GM12878 (cell line): ENCODE data around the gene P2RY10. TPM values are rescaled to one million over a fixed set of nuclear protein-coding genes. Genes with fewer than 3 reads are reported as not detected.

Experiments
- ATAC-seq: fragments of 200-7000 bp; cut with Tn5 transposase; 3 replicates; pipeline ENCODE4 v1.9.1; 2020; ENCODE audit warnings: mild to moderate bottlenecking, moderate library complexity
- BruUV-seq: library from RNA; stranded (reverse); fragments of 400-500 nt; replicated peaks from 2 replicates; lab custom pipeline; 2021; lab: Mats Ljungman, UMichigan
- CTCF ChIA-PET: fragments of 300-600 bp; sonication (Branson Sonifier 250); formaldehyde crosslinking; extraction: SDS; loops from one replicate; lab custom pipeline; 2021; ENCODE audit warnings: inconsistent platforms; lab: Yijun Ruan, JAX
- POLR2A ChIA-PET: fragments of 350-600 bp; formaldehyde crosslinking; extraction: SDS; loops from one replicate; lab custom pipeline; 2021; ENCODE audit warnings: inconsistent platforms; lab: Charles Lee
- RAD21 ChIA-PET: fragments of 300-600 bp; sonication (Branson Sonifier 250); formaldehyde crosslinking; loops from one replicate; lab custom pipeline; 2023; ENCODE audit warnings: antibody characterized with exemption; ENCODE audit not compliant: unreplicated experiment; lab: Charles Lee
- SMC1A ChIA-PET: fragments of 300-600 bp; sonication (Branson Sonifier 250); formaldehyde crosslinking; loops from one replicate; lab custom pipeline; 2023; ENCODE audit not compliant: unreplicated experiment, uncharacterized antibody; lab: Charles Lee
- DNase-seq: peaks from one replicate; pipeline ENCODE4 v3.0.0-alpha.2; 2011; ENCODE audit warnings: low read depth, low spot score
- FAIRE-seq: peaks from 3 replicates; lab custom pipeline; 2011; peaks lifted over from hg19 to GRCh38; lab: Jason Lieb, UNC
- H2AFZ ChIP-seq: 2 replicates; pipeline ENCODE4 v1.6.0; 2011; ENCODE audit warnings: low read depth, low read length, control low read depth; ENCODE audit not compliant: control insufficient read depth
- H3K27ac ChIP-seq: 2 replicates; pipeline ENCODE4 v1.5.1; 2011; ENCODE audit warnings: control low read depth; ENCODE audit not compliant: control insufficient read depth, insufficient read depth
- H3K27me3 ChIP-seq, 2 experiments: replicated peaks in 1 of 2; 2 replicates each; pipeline versions ENCODE4 v1.6.0 to v1.6.1; 2011; ENCODE audit warnings: low read length in 1 of 2; ENCODE audit not compliant: control insufficient read depth in 2 of 2, insufficient read depth in 2 of 2
- H3K36me3 ChIP-seq, 2 experiments: 2 replicates each; pipeline ENCODE4 v1.5.1; 2011; ENCODE audit warnings: low read length in 1 of 2; ENCODE audit not compliant: control insufficient read depth in 2 of 2, insufficient read depth in 2 of 2
- H3K4me1 ChIP-seq: 2 replicates; pipeline ENCODE4 v1.6.1; 2011; ENCODE audit warnings: mild to moderate bottlenecking, low read length, moderate library complexity, mixed read lengths; ENCODE audit not compliant: control insufficient read depth, insufficient read depth
- H3K4me2 ChIP-seq: 2 replicates; pipeline ENCODE4 v1.6.0; 2011; ENCODE audit warnings: control low read depth; ENCODE audit not compliant: control insufficient read depth, insufficient read depth
- H3K4me3 ChIP-seq: fragments of 200-600 bp; sonication (generic); 2 replicates; pipeline ENCODE4 v1.5.1; 2016
- H3K79me2 ChIP-seq: 2 replicates; pipeline ENCODE4 v1.6.0; 2011; ENCODE audit warnings: low read length; ENCODE audit not compliant: control insufficient read depth, insufficient read depth
- H3K9ac ChIP-seq: 2 replicates; pipeline ENCODE4 v1.8.0; 2011; ENCODE audit warnings: low read length, control low read depth, mixed read lengths; ENCODE audit not compliant: control insufficient read depth, insufficient read depth
- H3K9me3 ChIP-seq: replicated peaks from 3 replicates; pipeline ENCODE4 v1.5.1; 2011; ENCODE audit warnings: mild to moderate bottlenecking, low read length; ENCODE audit not compliant: control insufficient read depth, insufficient read depth
- H4K20me1 ChIP-seq: 2 replicates; pipeline ENCODE4 v1.6.0; 2011; ENCODE audit not compliant: control insufficient read depth, insufficient read depth
- HDAC6 ChIP-seq: fragments of 200-600 bp; sonication (generic); IDR thresholded peaks from one replicate; pipeline ENCODE4 v1.8.0; 2017; ENCODE audit warnings: antibody characterized with exemption; ENCODE audit not compliant: unreplicated experiment
- MTA2 ChIP-seq: fragments of 450-650 bp; IDR thresholded peaks from 2 replicates; pipeline ENCODE4 v1.6.1; 2016; ENCODE audit warnings: low read depth, mild to moderate bottlenecking, moderate library complexity
- NFYB ChIP-seq: IDR thresholded peaks from 2 replicates; pipeline ENCODE4 v1.6.1; 2011; ENCODE audit warnings: low read depth, mild to moderate bottlenecking, low read length, improper control_type of control experiment, moderate library complexity; ENCODE audit not compliant: insufficient read depth
- RCOR1 ChIP-seq: conservative IDR thresholded peaks from 2 replicates; pipeline ENCODE4 v1.6.1; 2012; ENCODE audit warnings: low read depth, low read length, improper control_type of control experiment
- SMC3 ChIP-seq: IDR thresholded peaks from 2 replicates; pipeline ENCODE4 v1.6.1; 2011; ENCODE audit warnings: low read length, improper control_type of control experiment, borderline replicate concordance
- SPI1 ChIP-seq: IDR thresholded peaks from 2 replicates; pipeline ENCODE4 v1.6.1; 2011; ENCODE audit warnings: low read depth, mild to moderate bottlenecking, low read length, moderate library complexity, borderline replicate concordance; ENCODE audit not compliant: insufficient read depth
- TAF1 ChIP-seq: IDR thresholded peaks from 2 replicates; pipeline ENCODE4 v1.6.1; 2011; ENCODE audit warnings: mild to moderate bottlenecking, low read depth, low read length, borderline replicate concordance
- WGBS: methylation state at CpG from one replicate; pipeline ENCODE4 v1.1.6; 2016; ENCODE audit warnings: low lambda C conversion rate; ENCODE audit not compliant: insufficient replicate concordance, insufficient coverage; ENCODE audit errors: missing lambda C conversion rate; 5-methylcytosine and 5-hydroxymethylcytosine counted together
- in situ Hi-C: fragments of 300-500 bp; cut with MboI; formaldehyde crosslinking; loops from 9 replicates; pipeline ENCODE4 v1.14.3; 2018; ENCODE audit warnings: mixed read lengths
- intact Hi-C: fragments of 100-400 bp; cut with micrococcal nuclease; formaldehyde crosslinking; loops from one replicate; pipeline ENCODE4 v1.14.2; 2022; ENCODE audit not compliant: unreplicated experiment
- polyA plus RNA-seq, 11 experiments: library from polyadenylated mRNA; depleted of rRNA in 4 of 11; unstranded in 6 of 11; stranded (reverse) in 5 of 11; fragments of >200 nt; fragmentation: Nextera tagmentation in 4 of 11; fragmentation: Illumina TruSeq in 1 of 11; extraction: Ambion mirVana in 4 of 11; extraction: Trizol in 1 of 11; gene quantifications; 1 replicate in 1 of 11; 2 replicates in 10 of 11; pipeline versions ENCODE4 v1.2.1 to v1.2.3, GENCODE V29; 2011 to 2016; ENCODE audit warnings: inconsistent platforms in 2 of 11, missing spikeins in 2 of 11, low read depth in 1 of 11
- total RNA-seq, 4 experiments: library from RNA; depleted of rRNA in 3 of 4; stranded (reverse); fragments of >200 nt in 3 of 4; fragmentation: Illumina TruSeq in 1 of 4; extraction: Trizol in 1 of 4; gene quantifications; 2 replicates each; pipeline versions ENCODE4 v1.2.1 to v1.2.3, GENCODE V29; 2013 to 2021
- TF ChIP-seq, protein P1 (sequence below): fragments of 450-650 bp; IDR thresholded peaks from 2 replicates; pipeline ENCODE4 v1.6.1; 2018; ENCODE audit warnings: mild to moderate bottlenecking, low read depth, moderate library complexity; ENCODE audit not compliant: partially characterized antibody
- TF ChIP-seq, protein P2 (sequence below): fragments of 450-650 bp; formaldehyde crosslinking; IDR thresholded peaks from 2 replicates; pipeline ENCODE4 v1.4.0; 2022; ENCODE audit warnings: mild to moderate bottlenecking, moderate library complexity
- TF ChIP-seq, protein P3 (sequence below): IDR thresholded peaks from 2 replicates; pipeline ENCODE4 v1.6.1; 2012; ENCODE audit warnings: mild to moderate bottlenecking, low read depth, low read length

The P2RY10 gene
- total and polyA plus RNA-seq, 10 of the 15 experiments (the other 5 are each of a cell fraction or from before 2014, with no cell fraction given): 43.8 to 288 (median 72.1) TPM

DNA sequence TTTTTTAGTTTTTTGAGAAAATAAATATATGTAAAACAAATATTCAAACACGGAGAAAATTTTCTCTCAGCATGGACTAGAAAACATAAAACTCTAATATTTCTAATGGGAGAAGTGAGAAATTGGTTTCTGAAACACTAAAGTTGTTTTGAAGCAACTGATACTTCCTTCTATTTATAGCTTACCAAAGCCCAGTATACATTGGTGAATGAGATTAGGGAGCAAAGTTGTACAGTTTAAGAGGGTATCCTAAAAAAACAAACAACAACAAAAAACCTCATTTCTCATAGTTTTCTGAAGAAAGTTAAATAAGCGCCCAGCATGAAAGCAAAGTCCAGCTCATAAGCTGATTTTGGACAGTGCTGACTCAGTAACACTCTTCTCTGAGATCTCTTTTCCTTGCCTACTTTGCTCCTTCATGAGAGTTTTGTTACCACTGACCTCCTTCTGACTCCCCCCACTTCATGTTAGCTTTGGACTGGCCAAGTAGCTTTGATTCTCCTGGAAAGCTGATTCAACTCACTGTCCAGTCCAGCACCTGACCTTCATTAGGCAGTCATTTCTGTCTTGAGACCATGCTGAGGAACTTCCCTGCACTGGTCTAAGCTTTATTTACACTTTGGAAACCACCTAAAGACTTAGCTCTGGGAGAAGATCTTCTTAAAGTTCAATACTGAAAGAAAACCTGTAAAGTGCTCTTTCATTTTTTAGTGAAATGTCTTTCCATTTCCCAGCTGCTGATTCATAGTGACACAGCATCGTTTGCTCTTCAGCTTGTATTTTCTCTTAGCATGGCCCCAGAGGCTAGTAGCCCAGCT is 21.8 kb upstream of the P2RY10 start:
- SMC1A ChIA-PET: interaction anchor here (0.6 to 3.7 kb wide), 25 partner anchors 9 to 339 kb away, joined by 3 to 84 read pairs (median 4); partner anchors contain the start of gene P2RY10
- CTCF ChIA-PET: interaction anchor here (0.5 to 2.4 kb wide), 18 partner anchors 10 to 336 kb away, joined by 3 to 14 read pairs (median 4); partner anchors contain the start of gene P2RY10
- POLR2A ChIA-PET: interaction anchor here (0.6 to 3.4 kb wide), 11 partner anchors 10 to 347 kb away, joined by 3 to 39 read pairs (median 5); partner anchors contain the start of gene P2RY10
- H3K4me2 ChIP-seq: peak overlapping the region; percentile 97
- intact Hi-C loops: loop anchor here (1.0 kb wide), 1 partner anchor 22 kb away; the partner anchor contains the start of gene P2RY10
- peak overlapping the region; percentile 81 for H2AFZ ChIP-seq
- RAD21 ChIA-PET: interaction anchor here (0.6 to 3.7 kb wide), 26 partner anchors 9 to 1029 kb away, joined by 3 to 121 read pairs (median 4); partner anchors contain the start of genes GPR174, MAGT1 and P2RY10
- H3K9me3 ChIP-seq: peaks cover 4% of the 10 kb centered on the region
- no peaks in the 10 kb centered on the region for H3K27me3 ChIP-seq
- TSS peak; percentile 79 for BruUV-seq
- DNase-seq (peak; percentile 87), FAIRE-seq (peak; percentile 85), ATAC-seq (peak; percentile 95)
- H4K20me1 ChIP-seq: no peaks in the 10 kb centered on the region
- peak overlapping the region; percentile 49 for H3K4me3 ChIP-seq
- H3K79me2 ChIP-seq: no peaks in the 10 kb centered on the region
- H3K27ac ChIP-seq: peak overlapping the region; percentile 99
- in situ Hi-C loops: no loop called here
- H3K36me3 ChIP-seq: no peaks in the 10 kb centered on the region
- H3K9ac ChIP-seq: peak overlapping the region; percentile 79
- H3K4me1 ChIP-seq: peaks cover 9% of the 10 kb centered on the region
- WGBS: 2% methylated on average over 3 of the region's 3 CpGs
- TF ChIP-seq NFYB: no peak
- TF ChIP-seq, protein P1, sequence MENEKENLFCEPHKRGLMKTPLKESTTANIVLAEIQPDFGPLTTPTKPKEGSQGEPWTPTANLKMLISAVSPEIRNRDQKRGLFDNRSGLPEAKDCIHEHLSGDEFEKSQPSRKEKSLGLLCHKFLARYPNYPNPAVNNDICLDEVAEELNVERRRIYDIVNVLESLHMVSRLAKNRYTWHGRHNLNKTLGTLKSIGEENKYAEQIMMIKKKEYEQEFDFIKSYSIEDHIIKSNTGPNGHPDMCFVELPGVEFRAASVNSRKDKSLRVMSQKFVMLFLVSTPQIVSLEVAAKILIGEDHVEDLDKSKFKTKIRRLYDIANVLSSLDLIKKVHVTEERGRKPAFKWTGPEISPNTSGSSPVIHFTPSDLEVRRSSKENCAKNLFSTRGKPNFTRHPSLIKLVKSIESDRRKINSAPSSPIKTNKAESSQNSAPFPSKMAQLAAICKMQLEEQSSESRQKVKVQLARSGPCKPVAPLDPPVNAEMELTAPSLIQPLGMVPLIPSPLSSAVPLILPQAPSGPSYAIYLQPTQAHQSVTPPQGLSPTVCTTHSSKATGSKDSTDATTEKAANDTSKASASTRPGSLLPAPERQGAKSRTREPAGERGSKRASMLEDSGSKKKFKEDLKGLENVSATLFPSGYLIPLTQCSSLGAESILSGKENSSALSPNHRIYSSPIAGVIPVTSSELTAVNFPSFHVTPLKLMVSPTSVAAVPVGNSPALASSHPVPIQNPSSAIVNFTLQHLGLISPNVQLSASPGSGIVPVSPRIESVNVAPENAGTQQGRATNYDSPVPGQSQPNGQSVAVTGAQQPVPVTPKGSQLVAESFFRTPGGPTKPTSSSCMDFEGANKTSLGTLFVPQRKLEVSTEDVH: no peak
- TF ChIP-seq SMC3: 0 out of 2 replicates have a peak, but pooled peaks have one; percentile 8
- TF ChIP-seq MTA2: peak; percentile 73
- TF ChIP-seq, protein P2, sequence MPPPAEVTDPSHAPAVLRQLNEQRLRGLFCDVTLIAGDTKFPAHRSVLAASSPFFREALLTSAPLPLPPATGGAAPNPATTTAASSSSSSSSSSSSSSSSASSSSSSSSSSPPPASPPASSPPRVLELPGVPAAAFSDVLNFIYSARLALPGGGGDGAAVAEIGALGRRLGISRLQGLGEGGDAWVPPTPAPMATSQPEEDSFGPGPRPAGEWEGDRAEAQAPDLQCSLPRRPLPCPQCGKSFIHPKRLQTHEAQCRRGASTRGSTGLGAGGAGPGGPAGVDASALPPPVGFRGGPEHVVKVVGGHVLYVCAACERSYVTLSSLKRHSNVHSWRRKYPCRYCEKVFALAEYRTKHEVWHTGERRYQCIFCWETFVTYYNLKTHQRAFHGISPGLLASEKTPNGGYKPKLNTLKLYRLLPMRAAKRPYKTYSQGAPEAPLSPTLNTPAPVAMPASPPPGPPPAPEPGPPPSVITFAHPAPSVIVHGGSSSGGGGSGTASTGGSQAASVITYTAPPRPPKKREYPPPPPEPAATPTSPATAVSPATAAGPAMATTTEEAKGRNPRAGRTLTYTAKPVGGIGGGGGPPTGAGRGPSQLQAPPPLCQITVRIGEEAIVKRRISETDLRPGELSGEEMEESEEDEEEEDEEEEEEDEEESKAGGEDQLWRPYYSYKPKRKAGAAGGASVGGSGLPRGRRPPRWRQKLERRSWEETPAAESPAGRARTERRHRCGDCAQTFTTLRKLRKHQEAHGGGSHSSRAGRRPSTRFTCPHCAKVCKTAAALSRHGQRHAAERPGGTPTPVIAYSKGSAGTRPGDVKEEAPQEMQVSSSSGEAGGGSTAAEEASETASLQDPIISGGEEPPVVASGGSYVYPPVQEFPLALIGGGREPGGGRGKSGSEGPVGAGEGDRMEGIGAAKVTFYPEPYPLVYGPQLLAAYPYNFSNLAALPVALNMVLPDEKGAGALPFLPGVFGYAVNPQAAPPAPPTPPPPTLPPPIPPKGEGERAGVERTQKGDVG (CRISPR knock-in tag): no peak
- TF ChIP-seq, protein P3, sequence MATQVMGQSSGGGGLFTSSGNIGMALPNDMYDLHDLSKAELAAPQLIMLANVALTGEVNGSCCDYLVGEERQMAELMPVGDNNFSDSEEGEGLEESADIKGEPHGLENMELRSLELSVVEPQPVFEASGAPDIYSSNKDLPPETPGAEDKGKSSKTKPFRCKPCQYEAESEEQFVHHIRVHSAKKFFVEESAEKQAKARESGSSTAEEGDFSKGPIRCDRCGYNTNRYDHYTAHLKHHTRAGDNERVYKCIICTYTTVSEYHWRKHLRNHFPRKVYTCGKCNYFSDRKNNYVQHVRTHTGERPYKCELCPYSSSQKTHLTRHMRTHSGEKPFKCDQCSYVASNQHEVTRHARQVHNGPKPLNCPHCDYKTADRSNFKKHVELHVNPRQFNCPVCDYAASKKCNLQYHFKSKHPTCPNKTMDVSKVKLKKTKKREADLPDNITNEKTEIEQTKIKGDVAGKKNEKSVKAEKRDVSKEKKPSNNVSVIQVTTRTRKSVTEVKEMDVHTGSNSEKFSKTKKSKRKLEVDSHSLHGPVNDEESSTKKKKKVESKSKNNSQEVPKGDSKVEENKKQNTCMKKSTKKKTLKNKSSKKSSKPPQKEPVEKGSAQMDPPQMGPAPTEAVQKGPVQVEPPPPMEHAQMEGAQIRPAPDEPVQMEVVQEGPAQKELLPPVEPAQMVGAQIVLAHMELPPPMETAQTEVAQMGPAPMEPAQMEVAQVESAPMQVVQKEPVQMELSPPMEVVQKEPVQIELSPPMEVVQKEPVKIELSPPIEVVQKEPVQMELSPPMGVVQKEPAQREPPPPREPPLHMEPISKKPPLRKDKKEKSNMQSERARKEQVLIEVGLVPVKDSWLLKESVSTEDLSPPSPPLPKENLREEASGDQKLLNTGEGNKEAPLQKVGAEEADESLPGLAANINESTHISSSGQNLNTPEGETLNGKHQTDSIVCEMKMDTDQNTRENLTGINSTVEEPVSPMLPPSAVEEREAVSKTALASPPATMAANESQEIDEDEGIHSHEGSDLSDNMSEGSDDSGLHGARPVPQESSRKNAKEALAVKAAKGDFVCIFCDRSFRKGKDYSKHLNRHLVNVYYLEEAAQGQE: no peak
- TF ChIP-seq RCOR1: 0 out of 2 replicates have a peak, but pooled peaks have one; percentile 36
- TF ChIP-seq HDAC6: no peak
- TF ChIP-seq SPI1: peak; percentile 15
- peak; percentile 9; the same call in 1 of the 2 replicates for TF ChIP-seq TAF1
